NCI-H2196 treated with DMSO at 0.1 percent for 48 hours (cell line): Measurements from ENCODE around the gene WASL.
"Not testable (repeated sequence)": the region's sequence is repeated elsewhere in the genome, so short reads cannot be mapped to it uniquely, and the experiment has no call there.

Experiments
- DNase-seq: peaks from one replicate; lab custom pipeline; 2025; ENCODE audit not compliant: unreplicated experiment; lab: John Stamatoyannopoulos, UW

WASL gene

DNA sequence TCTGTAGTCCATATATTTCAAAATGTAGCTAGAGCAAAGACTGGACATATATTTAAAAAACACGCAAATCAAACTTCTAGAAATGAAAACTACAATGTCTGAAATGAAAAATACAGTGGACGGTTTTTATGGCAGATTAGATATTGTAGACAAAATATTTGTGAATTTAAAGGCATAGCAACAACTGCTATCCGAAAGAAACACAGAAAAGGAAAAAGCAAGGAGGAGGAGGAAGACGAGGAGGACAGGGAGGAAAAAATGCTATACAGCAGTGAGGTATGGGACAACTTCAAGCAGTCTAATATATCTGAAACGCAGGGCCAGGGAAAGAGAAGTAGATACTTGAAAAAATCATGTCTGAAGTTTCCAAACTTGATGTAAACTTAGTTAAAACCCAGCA, 13.3 kb downstream of the WASL start:
- DNase-seq = no peak

DNA sequence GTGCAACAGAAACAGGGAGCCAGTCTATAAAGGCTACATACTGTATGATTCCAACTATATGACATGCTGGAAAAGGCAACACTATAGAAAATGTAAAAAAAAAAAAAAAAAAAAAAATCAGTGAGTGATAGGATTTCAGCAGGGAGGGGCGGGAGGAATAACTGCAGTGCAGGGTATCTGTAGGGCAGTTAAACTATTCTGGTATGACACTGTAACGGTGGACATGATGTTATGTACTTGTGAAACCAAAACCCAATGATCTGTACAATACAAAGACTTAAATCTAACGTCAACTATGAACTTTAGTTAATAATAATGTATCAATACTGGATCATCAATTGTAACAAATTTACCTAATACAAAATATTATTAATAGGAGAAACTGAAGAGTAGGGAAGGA, 14.3 kb downstream of the WASL start:
- no peak for DNase-seq

DNA sequence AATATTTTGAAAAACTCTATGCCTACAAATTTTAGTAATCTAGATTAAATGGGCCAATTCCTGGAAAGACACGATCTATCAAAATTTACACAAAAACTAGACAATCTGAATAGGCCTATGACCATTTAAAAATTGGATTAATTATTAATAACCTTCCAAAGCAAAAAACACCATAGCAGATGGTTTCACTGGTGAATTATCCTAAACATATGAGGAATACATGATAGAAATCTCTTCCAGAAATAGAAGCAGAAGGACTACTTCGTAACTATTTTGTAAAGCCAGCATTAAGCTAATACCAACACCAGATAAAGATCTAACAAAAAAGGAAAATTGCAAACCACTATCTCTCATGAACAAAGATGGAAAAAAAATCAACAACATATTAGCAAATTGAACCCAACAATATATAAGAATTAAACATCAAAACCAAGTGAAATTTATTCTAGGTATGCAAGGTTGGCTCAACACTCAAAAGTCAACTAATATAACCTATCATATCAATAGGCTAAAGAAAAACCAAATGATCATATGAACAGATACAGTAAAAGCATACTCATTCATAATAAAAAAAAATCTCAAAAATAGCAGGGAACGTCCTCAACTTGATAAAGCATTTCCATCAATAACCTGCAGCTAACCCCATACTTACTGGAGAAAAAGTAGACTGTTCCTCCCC, 16.3 kb downstream of the WASL start:
- DNase-seq = no peak

DNA sequence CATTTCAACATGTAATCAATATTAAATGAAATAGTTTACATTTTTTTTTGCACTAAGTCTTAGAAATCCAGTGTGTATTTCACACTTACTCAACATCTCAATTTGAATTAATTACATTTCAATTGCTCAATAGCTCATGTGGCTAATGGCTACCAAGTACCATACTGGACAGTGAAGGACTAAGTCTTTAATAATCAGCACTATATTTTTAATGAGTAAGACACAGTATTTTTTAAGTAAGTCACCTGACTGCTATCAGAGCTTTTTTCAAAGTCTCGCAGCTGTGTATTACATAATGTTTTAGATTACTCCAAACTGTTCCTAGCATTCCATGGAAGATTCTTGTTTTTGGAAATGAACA, 19.6 kb downstream of the WASL start:
- DNase-seq = no peak

DNA sequence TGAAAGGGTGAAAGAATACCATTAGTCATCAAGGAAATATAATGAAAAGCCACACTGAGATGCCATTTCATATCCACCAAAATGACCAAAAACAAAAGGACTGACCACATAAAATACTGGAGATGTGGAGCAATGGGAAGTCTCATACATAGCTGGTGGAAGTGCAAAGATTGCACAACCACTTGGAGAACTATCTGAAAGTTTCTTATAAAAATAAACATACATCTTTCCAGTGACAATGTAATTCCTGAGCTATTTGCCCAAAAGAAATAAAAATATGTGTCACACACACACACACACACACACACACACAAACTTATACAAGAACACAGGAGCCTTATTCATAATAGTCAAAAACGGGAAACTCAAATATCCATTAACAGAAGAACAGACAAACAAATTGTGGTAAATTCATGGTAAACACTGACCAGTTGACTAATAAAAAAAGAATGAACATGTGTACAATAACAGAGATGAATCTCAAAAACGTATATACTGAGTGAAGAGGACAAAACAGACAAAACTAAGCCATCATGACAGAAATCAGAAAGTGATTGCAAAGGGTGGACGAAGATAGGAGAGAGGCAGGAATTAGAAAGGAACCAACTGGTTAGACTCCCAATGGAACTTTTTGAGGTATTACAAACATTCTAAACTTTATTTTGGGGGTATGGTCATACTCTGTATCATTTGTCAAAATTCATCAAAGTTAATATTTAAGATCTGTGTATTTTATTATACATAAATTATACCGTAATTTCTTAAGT, 21.5 kb downstream of the WASL start:
- no peak for DNase-seq

DNA sequence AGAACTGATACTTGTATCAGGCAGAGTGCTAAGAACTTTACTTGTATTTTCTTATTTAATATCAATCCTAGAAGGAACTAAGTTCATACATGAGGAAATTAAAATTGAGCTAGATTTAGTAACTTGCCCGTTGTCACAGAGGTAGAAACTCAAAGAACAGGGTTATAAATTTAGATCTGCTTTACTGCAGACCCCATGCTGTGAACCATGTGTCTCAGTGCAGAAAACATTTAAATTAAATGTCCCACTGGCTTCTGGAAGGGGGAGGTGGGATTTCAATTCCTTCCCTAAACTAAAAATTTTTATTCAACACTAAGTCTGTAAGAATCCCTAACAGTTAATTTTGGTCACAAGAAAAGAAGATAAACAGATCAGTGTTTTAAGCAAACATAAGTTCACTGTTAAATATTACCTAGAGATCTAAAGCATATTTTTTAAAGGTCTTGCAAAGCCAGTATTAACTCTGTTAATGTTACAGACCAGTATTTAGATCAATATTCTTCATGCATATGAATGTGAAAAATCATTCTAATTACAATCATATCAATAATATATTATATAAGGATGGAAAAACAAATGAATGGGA, 23.1 kb downstream of the WASL start:
- DNase-seq = no peak

- no peak for DNase-seq
Observed at GRCh38 chr7:123724817-123725253, 24.0 kb downstream of the WASL start.

GRCh38 chr7:123723913-123724312, 24.9 kb downstream of the WASL start:
- no peak for DNase-seq

- DNase-seq = not testable (repeated sequence)
Observed at GRCh38 chr7:123720527-123720926, 28.3 kb downstream of the WASL start.

DNA sequence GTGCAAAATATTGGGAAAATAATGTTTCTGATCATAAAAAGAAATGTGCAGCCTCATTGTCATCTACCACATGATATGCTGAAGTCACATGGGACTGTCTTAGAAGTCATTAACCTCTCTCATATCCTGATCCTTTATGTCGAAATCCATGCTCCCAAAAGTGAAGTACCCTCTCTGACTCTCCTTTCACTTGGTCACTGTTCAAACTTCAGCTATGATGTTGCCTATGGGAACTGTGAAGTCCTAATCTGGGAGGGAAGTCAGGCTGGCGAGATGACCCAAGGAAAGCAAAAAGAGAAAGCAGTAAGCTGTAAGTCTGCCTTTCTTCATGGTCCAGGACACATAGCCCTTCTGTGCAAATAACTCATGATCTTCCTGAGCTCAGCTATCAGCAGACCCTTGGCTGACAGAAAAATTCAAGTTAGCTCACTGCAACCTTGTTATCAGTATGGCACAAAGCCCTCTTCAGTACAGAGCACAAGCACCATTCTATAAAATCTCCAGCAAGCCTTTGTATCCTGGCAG, 29.5 kb downstream of the WASL start:
- no peak for DNase-seq

GRCh38 chr7:123718773-123719172, 30.0 kb downstream of the WASL start:
- DNase-seq = no peak

- DNase-seq = no peak
Observed at GRCh38 chr7:123717689-123718088, 31.1 kb downstream of the WASL start.

GRCh38 chr7:123716877-123717276, 31.9 kb downstream of the WASL start:
- DNase-seq = no peak

GRCh38 chr7:123715799-123716198, 33.0 kb downstream of the WASL start:
- DNase-seq = no peak

- no peak for DNase-seq
Observed at GRCh38 chr7:123715198-123715597, 33.6 kb downstream of the WASL start.

- no peak for DNase-seq
Observed at GRCh38 chr7:123714296-123715080, 34.3 kb downstream of the WASL start.

GRCh38 chr7:123712619-123713018, 36.2 kb downstream of the WASL start:
- DNase-seq = no peak

- DNase-seq = no peak
Observed at GRCh38 chr7:123711832-123712293, 36.9 kb downstream of the WASL start.

- DNase-seq = no peak
Observed at GRCh38 chr7:123710683-123711082, 38.1 kb downstream of the WASL start.

GRCh38 chr7:123709525-123709924, 39.3 kb downstream of the WASL start:
- no peak for DNase-seq

GRCh38 chr7:123705211-123705901, 43.4 kb downstream of the WASL start:
- DNase-seq = no peak
